Measurements from ENCODE around the gene FAM50A.

FAM50A gene

GRCh38 chrX:154439841-154440240, 4.1 kb upstream of the FAM50A start:
- no peak for DNase-seq (ENCODE audit: low spot score)

GRCh38 chrX:154440623-154441357, 3.2 kb upstream of the FAM50A start:
- DNase-seq (ENCODE audit: low spot score), result no peak

GRCh38 chrX:154441564-154441963, 2.4 kb upstream of the FAM50A start:
- DNase-seq (ENCODE audit: low spot score), result no peak

GRCh38 chrX:154441984-154442707, 1.8 kb upstream of the FAM50A start:
- DNase-seq (ENCODE audit: low spot score), result no peak

- peak; percentile 42 for DNase-seq (ENCODE audit: low spot score)
These were observed 446 bp upstream of the FAM50A start for GRCh38 chrX:154443479-154443910.

- DNase-seq (ENCODE audit: low spot score), result peak; percentile 40
These were observed 860 bp downstream of the FAM50A start for GRCh38 chrX:154444755-154445246.

GRCh38 chrX:154445776-154446175, 1.8 kb downstream of the FAM50A start:
- DNase-seq (ENCODE audit: low spot score), result no peak

- no peak for DNase-seq (ENCODE audit: low spot score)
These were observed 2.5 kb downstream of the FAM50A start for GRCh38 chrX:154446430-154446829.

- DNase-seq (ENCODE audit: low spot score), result no peak
These were observed 4.5 kb downstream of the FAM50A start for GRCh38 chrX:154448484-154448883.

- DNase-seq (ENCODE audit: low spot score), result no peak
These were observed 5.7 kb downstream of the FAM50A start for GRCh38 chrX:154449618-154450017.

- no peak for DNase-seq (ENCODE audit: low spot score)
These were observed 6.4 kb downstream of the FAM50A start for GRCh38 chrX:154450312-154450711.

- no peak for DNase-seq (ENCODE audit: low spot score)
These were observed 8.9 kb downstream of the FAM50A start for GRCh38 chrX:154452823-154453222.

GRCh38 chrX:154457491-154458115, 13.7 kb downstream of the FAM50A start:
- peak; percentile 78 for DNase-seq (ENCODE audit: low spot score)

- peak; percentile 80 for DNase-seq (ENCODE audit: low spot score)
These were observed 14.4 kb downstream of the FAM50A start, which contains the start of gene PLXNA3 for GRCh38 chrX:154458116-154458953. PLXNA3 (plus strand) TSS chrX:154458281; CDS start chrX:154460184, 1,903 bp downstream.

- peak; percentile 59 for DNase-seq (ENCODE audit: low spot score)
These were observed 15.2 kb downstream of the FAM50A start for GRCh38 chrX:154458954-154459778.

- DNase-seq (ENCODE audit: low spot score), result no peak
These were observed 15.9 kb downstream of the FAM50A start for GRCh38 chrX:154459832-154460231.

- DNase-seq (ENCODE audit: low spot score), result no peak
These were observed 16.4 kb downstream of the FAM50A start for GRCh38 chrX:154460326-154460725.

- DNase-seq (ENCODE audit: low spot score), result no peak
These were observed 18.5 kb downstream of the FAM50A start for GRCh38 chrX:154462396-154462795.

- no peak for DNase-seq (ENCODE audit: low spot score)
These were observed 19.8 kb downstream of the FAM50A start for GRCh38 chrX:154463611-154464220.

GRCh38 chrX:154464806-154465365, 20.9 kb downstream of the FAM50A start:
- no peak for DNase-seq (ENCODE audit: low spot score)
